GM12801 (cell line): ENCODE results near the gene STX1B.

Source experiments
- TF ChIP-seq, protein P1 (sequence below): IDR thresholded peaks from one replicate; pipeline ENCODE4 v1.5.1; 2011; ENCODE audit warnings: control low read depth; ENCODE audit not compliant: insufficient read length; ENCODE audit errors: extremely low read depth

STX1B gene

DNA sequence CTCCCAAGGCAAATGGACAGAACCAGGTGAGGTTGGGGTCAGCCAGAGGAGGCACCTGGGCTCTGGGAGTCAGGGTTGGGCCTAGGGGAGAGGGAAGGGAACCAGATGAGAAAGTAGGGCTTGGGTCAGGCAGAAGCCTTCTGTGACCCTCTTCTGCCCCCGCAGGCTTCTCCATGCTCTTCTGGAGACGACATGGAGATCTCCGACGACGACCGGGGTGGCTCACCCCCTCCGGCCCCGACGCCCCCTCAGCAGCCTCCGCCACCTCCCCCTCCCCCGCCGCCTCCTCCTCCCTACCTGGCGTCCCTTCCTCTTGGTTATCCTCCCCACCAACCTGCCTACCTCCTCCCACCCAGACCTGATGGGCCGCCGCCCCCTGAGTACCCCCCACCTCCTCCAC lies 45.0 kb downstream of the STX1B start:
- TF ChIP-seq, protein P1, sequence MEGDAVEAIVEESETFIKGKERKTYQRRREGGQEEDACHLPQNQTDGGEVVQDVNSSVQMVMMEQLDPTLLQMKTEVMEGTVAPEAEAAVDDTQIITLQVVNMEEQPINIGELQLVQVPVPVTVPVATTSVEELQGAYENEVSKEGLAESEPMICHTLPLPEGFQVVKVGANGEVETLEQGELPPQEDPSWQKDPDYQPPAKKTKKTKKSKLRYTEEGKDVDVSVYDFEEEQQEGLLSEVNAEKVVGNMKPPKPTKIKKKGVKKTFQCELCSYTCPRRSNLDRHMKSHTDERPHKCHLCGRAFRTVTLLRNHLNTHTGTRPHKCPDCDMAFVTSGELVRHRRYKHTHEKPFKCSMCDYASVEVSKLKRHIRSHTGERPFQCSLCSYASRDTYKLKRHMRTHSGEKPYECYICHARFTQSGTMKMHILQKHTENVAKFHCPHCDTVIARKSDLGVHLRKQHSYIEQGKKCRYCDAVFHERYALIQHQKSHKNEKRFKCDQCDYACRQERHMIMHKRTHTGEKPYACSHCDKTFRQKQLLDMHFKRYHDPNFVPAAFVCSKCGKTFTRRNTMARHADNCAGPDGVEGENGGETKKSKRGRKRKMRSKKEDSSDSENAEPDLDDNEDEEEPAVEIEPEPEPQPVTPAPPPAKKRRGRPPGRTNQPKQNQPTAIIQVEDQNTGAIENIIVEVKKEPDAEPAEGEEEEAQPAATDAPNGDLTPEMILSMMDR, result no peak

DNA sequence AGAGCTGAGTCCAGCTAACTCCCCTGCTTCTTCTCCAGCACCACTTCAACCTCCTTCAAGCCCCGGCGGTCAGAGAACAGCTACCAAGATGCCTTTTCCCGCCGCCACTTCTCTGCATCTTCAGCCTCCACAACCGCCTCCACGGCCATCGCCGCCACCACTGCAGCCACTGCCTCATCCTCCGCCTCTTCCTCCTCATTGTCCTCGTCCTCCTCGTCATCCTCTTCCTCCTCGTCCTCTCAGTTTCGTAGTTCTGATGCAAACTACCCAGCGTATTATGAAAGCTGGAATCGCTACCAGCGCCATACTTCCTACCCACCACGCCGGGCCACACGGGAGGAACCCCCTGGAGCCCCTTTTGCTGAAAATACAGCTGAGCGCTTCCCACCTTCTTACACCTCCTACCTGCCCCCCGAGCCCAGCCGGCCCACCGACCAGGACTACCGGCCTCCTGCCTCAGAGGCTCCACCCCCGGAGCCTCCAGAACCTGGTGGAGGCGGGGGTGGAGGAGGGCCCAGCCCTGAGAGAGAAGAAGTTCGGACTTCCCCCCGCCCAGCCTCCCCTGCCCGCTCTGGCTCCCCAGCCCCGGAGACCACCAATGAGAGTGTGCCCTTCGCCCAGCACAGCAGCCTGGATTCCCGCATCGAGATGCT lies 45.7 kb downstream of the STX1B start:
- TF ChIP-seq, protein P1, result no peak

DNA sequence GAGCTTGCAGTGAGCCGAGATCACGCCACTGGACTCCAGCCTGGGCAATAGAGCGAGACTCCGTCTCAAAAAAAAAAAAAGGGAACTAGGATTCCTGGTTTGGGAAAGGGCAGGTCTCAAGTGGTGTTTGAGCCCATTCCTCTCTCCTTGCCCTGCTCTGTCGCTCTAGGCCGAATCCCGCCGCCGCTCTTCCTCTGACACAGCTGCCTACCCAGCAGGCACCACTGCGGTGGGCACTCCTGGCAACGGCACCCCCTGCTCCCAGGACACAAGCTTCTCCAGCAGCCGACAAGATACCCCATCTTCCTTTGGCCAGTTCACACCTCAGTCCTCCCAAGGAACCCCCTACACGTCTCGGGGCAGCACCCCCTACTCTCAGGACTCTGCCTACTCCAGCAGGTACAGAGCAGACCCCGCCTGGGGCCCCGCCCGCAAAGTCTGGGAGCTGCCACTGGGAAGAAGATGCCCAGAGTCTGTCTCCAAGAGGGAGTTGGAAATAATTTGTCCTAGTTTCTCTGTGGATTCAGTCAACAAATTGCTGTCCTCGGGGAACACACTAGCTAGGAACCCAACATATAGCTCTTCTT lies 46.4 kb downstream of the STX1B start:
- TF ChIP-seq, protein P1, result no peak

DNA sequence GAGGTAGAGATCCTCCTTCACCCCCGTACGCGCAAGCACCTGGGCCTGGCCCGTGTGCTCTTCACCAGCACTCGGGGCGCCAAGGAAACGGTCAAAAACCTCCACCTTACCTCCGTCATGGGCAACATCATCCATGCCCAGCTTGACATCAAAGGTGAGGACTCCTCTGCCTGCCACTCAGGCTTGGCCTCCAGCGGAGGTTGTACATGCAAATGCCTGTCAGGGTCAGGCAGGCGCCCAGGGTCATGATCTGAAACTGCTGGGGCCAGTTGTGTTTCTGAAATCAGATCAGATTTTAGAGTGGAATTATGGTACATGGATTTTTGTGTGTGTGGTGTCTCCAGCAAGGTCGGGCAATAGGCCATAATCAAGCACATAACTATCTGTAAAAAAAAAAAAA lies 49.1 kb downstream of the STX1B start:
- TF ChIP-seq, protein P1, result no peak

DNA sequence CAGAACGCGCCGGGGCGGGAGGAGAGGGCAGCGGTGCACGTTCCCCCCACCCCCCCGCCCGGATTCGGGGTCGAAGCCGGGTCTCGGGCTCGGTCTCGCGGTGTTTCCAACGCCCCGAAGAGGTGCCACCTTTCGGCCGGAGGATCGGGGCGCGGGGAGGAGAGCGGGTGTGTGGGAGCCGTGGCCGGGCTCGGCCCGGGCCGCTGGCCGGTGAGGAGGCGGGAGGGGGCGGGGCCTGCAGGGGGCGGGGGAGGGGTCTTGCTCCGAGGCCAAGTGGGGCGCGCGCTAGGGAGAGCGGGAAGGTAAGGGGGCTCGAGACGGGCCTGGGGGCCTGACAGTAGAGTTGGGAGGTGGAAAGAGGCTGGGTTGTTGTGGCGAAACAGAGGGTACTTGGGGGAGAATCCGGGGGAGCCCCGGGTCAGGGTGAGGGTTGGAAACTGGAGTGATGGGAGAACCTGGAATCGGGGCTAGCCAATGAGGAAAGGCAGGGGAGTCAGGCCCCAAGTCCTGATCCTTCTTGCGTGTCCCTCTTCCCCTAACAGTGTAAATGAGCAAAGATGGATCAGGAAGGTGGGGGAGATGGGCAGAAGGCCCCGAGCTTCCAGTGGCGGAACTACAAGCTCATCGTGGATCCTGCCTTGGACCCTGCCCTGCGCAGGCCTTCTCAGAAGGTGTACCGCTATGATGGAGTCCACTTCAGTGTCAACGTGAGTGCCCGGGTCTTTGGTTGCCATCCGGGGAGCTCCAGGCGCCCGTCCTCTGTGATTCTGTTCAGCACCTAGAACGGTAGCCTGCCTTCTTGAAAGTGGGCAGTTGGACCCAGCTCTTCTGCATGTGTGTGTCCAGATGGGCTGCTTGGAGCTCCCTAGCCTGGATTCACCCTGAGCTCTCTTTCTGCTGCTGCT lies 52.0 kb downstream of the STX1B start:
- TF ChIP-seq, protein P1, result no peak

DNA sequence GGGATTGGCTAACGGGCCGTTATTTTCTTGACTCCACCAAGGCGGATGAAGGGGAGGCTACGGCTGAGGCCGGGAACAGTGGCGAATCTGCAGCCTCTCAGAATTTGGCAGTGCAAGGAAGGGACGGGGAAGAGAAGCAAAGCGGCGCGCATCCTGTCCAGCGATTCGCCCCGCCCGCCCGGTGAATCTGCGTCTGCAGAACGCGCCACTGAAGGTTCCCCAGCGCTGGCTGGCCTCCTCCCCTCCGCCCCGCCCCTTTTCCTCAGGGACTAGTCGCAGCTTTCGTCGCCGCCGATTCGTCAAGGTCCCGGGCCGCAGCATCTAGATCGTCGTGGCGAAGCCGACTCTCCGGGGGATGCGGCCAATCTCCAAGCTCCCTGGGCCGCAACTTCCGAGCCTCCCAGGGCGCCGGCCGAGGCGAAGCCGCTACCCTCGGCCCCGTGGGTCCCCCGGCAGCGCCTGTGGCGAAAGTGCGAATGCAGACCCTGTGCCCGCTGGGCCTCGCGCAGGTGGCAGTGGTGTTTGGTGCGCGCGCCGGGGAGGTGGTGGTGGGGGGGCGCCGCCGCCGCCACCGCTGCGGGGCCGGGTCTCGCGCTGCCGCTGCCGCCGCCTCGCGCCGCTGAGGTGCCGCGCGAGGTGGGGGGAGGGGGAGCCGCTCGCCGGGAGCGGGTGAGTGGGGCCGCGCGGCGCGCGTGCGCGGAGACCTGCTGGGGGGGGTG lies 52.8 kb downstream of the STX1B start, which contains the start of gene SETD1A:
TSS of gene SETD1A (plus strand) at position 299 of the 719 bp plus-strand sequence. CDS start 978 bp downstream, outside the sequence.
- TF ChIP-seq, protein P1, result no peak
